ENCODE results near the gene ARID1B.

Gene ARID1B

GRCh38 chr6:156949376-156949775, 172.2 kb downstream of the ARID1B start:
- peaks cover 65% of the 10 kb centered on the region for H3K79me2 ChIP-seq (ENCODE audit: low read length)
- no peak overlapping the region for H3K9ac ChIP-seq (ENCODE audit: low read length)
- H3K4me3 ChIP-seq (ENCODE audit: low read length), result no peak overlapping the region
- no peak for TF ChIP-seq EZH2phosphoT487 (IDR thresholded peaks at IDR 0.05; ENCODE audit: low read length)
- no peak for TF ChIP-seq CTCF (IDR thresholded peaks at IDR 0.05; ENCODE audit: low read length)
- no peak for TF ChIP-seq EZH2 (optimal IDR thresholded peaks at IDR 0.05; ENCODE audit: low read depth, low read length)
- H3K36me3 ChIP-seq (replicated peaks; ENCODE audit: insufficient read depth, low read length), result no peaks in the 10 kb centered on the region
- no peaks in the 10 kb centered on the region for H3K4me1 ChIP-seq (ENCODE audit: low read length)
- no peaks in the 10 kb centered on the region for H3F3A ChIP-seq (ENCODE audit: insufficient read depth, low read length)
- H3K9me2 ChIP-seq (replicated peaks; ENCODE audit: insufficient read depth, low read length), result no peaks in the 10 kb centered on the region
- no peak overlapping the region for H3K4me2 ChIP-seq (ENCODE audit: low read depth, low read length)
- DNase-seq, result no peak
- no peak overlapping the region for H3K27ac ChIP-seq (ENCODE audit: low read length)
- no peaks in the 10 kb centered on the region for H3K9me3 ChIP-seq (replicated peaks; ENCODE audit: insufficient read depth, low read length)
- no peaks in the 10 kb centered on the region; the same call in 1 of the 2 replicates for H4K20me1 ChIP-seq (ENCODE audit: insufficient read depth, low read length)
- H2AFZ ChIP-seq (ENCODE audit: low read length), result no peak overlapping the region
- H3K27me3 ChIP-seq (replicated peaks; ENCODE audit: insufficient read depth, low read length), result no peaks in the 10 kb centered on the region

- H3K9ac ChIP-seq (ENCODE audit: low read length), result no peak overlapping the region
- H3K27ac ChIP-seq (ENCODE audit: low read length), result no peak overlapping the region
- no peak overlapping the region for H3K4me3 ChIP-seq (ENCODE audit: low read length)
These were observed 172.9 kb downstream of the ARID1B start for GRCh38 chr6:156950084-156950483.

GRCh38 chr6:156950531-156950930, 173.4 kb downstream of the ARID1B start:
- Histone ChIP-seq H3K9me2 (replicated peaks; ENCODE audit: insufficient read depth, low read length) (no peaks in the 10 kb centered on the region), H3K4me2 (ENCODE audit: low read depth, low read length) (no peak overlapping the region), H3F3A (ENCODE audit: insufficient read depth, low read length) (no peaks in the 10 kb centered on the region), H2AFZ (ENCODE audit: low read length) (no peak overlapping the region), H3K27me3 (replicated peaks; ENCODE audit: insufficient read depth, low read length) (no peaks in the 10 kb centered on the region), H3K79me2 (ENCODE audit: low read length) (peaks cover 68% of the 10 kb centered on the region), H3K27ac (ENCODE audit: low read length) (no peak overlapping the region), H4K20me1 (ENCODE audit: insufficient read depth, low read length) (peaks cover 4% of the 10 kb centered on the region; the same call in 1 of the 2 replicates), H3K36me3 (replicated peaks; ENCODE audit: insufficient read depth, low read length) (no peaks in the 10 kb centered on the region), H3K4me1 (ENCODE audit: low read length) (no peaks in the 10 kb centered on the region), H3K4me3 (ENCODE audit: low read length) (no peak overlapping the region), H3K9ac (ENCODE audit: low read length) (no peak overlapping the region), H3K9me3 (replicated peaks; ENCODE audit: insufficient read depth, low read length) (no peaks in the 10 kb centered on the region)
- DNase-seq, result no peak
- TF ChIP-seq EZH2 (optimal IDR thresholded peaks at IDR 0.05; ENCODE audit: low read depth, low read length) (no peak), CTCF (IDR thresholded peaks at IDR 0.05; ENCODE audit: low read length) (no peak), EZH2phosphoT487 (IDR thresholded peaks at IDR 0.05; ENCODE audit: low read length) (no peak)

More at GRCh38 chr6:156950084-156950483, 172.9 kb downstream of the ARID1B start:
- no peaks in the 10 kb centered on the region for H3K36me3 ChIP-seq (replicated peaks; ENCODE audit: insufficient read depth, low read length)
- DNase-seq, result no peak
- no peaks in the 10 kb centered on the region for H3K9me2 ChIP-seq (replicated peaks; ENCODE audit: insufficient read depth, low read length)
- H3F3A ChIP-seq (ENCODE audit: insufficient read depth, low read length), result no peaks in the 10 kb centered on the region
- peaks cover 2% of the 10 kb centered on the region; the same call in 1 of the 2 replicates for H4K20me1 ChIP-seq (ENCODE audit: insufficient read depth, low read length)
- no peak overlapping the region for H3K4me2 ChIP-seq (ENCODE audit: low read depth, low read length)
- H3K27me3 ChIP-seq (replicated peaks; ENCODE audit: insufficient read depth, low read length), result no peaks in the 10 kb centered on the region
- no peak overlapping the region for H2AFZ ChIP-seq (ENCODE audit: low read length)
- H3K9me3 ChIP-seq (replicated peaks; ENCODE audit: insufficient read depth, low read length), result no peaks in the 10 kb centered on the region
- H3K79me2 ChIP-seq (ENCODE audit: low read length), result peaks cover 68% of the 10 kb centered on the region
- TF ChIP-seq CTCF (IDR thresholded peaks at IDR 0.05; ENCODE audit: low read length) (no peak), EZH2 (optimal IDR thresholded peaks at IDR 0.05; ENCODE audit: low read depth, low read length) (no peak), EZH2phosphoT487 (IDR thresholded peaks at IDR 0.05; ENCODE audit: low read length) (no peak)
- H3K4me1 ChIP-seq (ENCODE audit: low read length), result no peaks in the 10 kb centered on the region

Data from MM.1S (cell line).